HepG2 (cell line): ENCODE results near the gene CLDN22. TPM values are rescaled to one million over a fixed set of nuclear protein-coding genes. Genes with fewer than 3 reads are reported as not detected.

Experiments
- ATAC-seq: fragments of 200-7000 bp; cut with Tn5 transposase; 3 replicates; pipeline ENCODE4 v1.9.1; 2020; ENCODE audit warnings: mild to moderate bottlenecking, moderate library complexity
- BruUV-seq: library from RNA; stranded (reverse); fragments of 400-500 nt; replicated peaks from 2 replicates; lab custom pipeline; 2021; lab: Mats Ljungman, UMichigan
- CTCF ChIA-PET: fragments of 300-600 bp; formaldehyde crosslinking; extraction: SDS; loops from one replicate; lab custom pipeline; 2021; ENCODE audit warnings: low total read pairs, inconsistent platforms, low intra/inter-chr PET ratio; lab: Yijun Ruan, JAX
- POLR2A ChIA-PET: fragments of 350-600 bp; sonication (Branson Sonifier 250); formaldehyde crosslinking; loops from one replicate; lab custom pipeline; 2020; ENCODE audit warnings: antibody characterized with exemption, inconsistent platforms; lab: Yijun Ruan, JAX
- DNase-seq: peaks from one replicate; pipeline ENCODE4 v3.0.0-alpha.2; 2015; ENCODE audit warnings: low spot score
- FAIRE-seq: peaks from 3 replicates; lab custom pipeline; 2011; peaks lifted over from hg19 to GRCh38; lab: Jason Lieb, UNC
- H2AFZ ChIP-seq: one replicate; pipeline ENCODE4 v1.6.1; 2011; ENCODE audit warnings: low read length, inconsistent platforms
- H3K27ac ChIP-seq: fragments of 300-600 bp; 3 replicates; pipeline ENCODE4 v1.8.0; 2011; ENCODE audit warnings: mixed run types, mild to moderate bottlenecking, mixed read lengths, low read length, inconsistent platforms; ENCODE audit not compliant: insufficient read depth; ENCODE audit errors: extremely low read length
- H3K27me3 ChIP-seq, 2 experiments: fragments of 200-600 bp in 1 of 2; 2 replicates in 1 of 2; 3 replicates in 1 of 2; pipeline versions ENCODE4 v1.6.0 to v1.8.0; 2011; ENCODE audit warnings: low read length in 2 of 2, mild to moderate bottlenecking in 2 of 2, moderate library complexity in 2 of 2, inconsistent platforms in 1 of 2; ENCODE audit not compliant: insufficient read depth in 2 of 2, control insufficient read depth in 1 of 2
- H3K36me3 ChIP-seq, 2 experiments: fragments of 200-600 bp in 1 of 2; replicated peaks in 1 of 2; 2 replicates in 1 of 2; 3 replicates in 1 of 2; pipeline versions ENCODE4 v1.5.1 to v1.8.0; 2011; ENCODE audit warnings: low read length in 2 of 2, inconsistent platforms in 1 of 2; ENCODE audit not compliant: insufficient read depth in 2 of 2, control insufficient read depth in 1 of 2
- H3K4me1 ChIP-seq: 2 replicates; pipeline ENCODE4 v1.5.1; 2012; ENCODE audit warnings: low read length, inconsistent platforms; ENCODE audit not compliant: insufficient read depth
- H3K4me2 ChIP-seq: 2 replicates; pipeline ENCODE4 v1.6.0; 2011; ENCODE audit warnings: low read depth, low read length, inconsistent platforms
- H3K4me3 ChIP-seq, 3 experiments: fragments of 200-600 bp in 1 of 3; sonication (generic), shearing (Covaris generic) in 1 of 3; replicated peaks in 1 of 3; 2 replicates each; pipeline ENCODE4 v1.5.1; 2011 to 2016; ENCODE audit warnings: low read length in 3 of 3, inconsistent platforms in 2 of 3, low read depth in 2 of 3, mild to moderate bottlenecking in 2 of 3, control low read depth in 1 of 3, mixed read lengths in 1 of 3; ENCODE audit not compliant: insufficient read depth in 1 of 3
- H3K79me2 ChIP-seq: one replicate; pipeline ENCODE4 v1.6.1; 2011; ENCODE audit warnings: low read length, inconsistent platforms; ENCODE audit not compliant: insufficient read depth
- H3K9ac ChIP-seq: 2 replicates; pipeline ENCODE4 v1.6.0; 2011; ENCODE audit warnings: mild to moderate bottlenecking, low read depth, low read length, inconsistent platforms; ENCODE audit not compliant: insufficient read depth
- H3K9me3 ChIP-seq: 2 replicates; pipeline ENCODE4 v1.5.1; 2012; ENCODE audit warnings: mild to moderate bottlenecking, low read length
- H4K20me1 ChIP-seq: 2 replicates; pipeline ENCODE4 v1.6.0; 2011; ENCODE audit warnings: inconsistent platforms, mild to moderate bottlenecking, low read length, moderate library complexity; ENCODE audit not compliant: insufficient read depth
- CERS6 ChIP-seq: sonication (generic); formaldehyde crosslinking; IDR thresholded peaks from 2 replicates; pipeline ENCODE4 v1.5.0; 2020; ENCODE audit warnings: missing genetic modification reagents
- FOSL1 ChIP-seq: sonication (generic); formaldehyde crosslinking; IDR thresholded peaks from 2 replicates; pipeline ENCODE4 v1.9.0; 2021; ENCODE audit warnings: missing genetic modification reagents, borderline replicate concordance
- FOXC1 ChIP-seq: sonication (generic); formaldehyde crosslinking; IDR thresholded peaks from 2 replicates; pipeline ENCODE4 v1.8.0; 2022; ENCODE audit warnings: mild to moderate bottlenecking, missing genetic modification reagents, borderline replicate concordance
- KLF16 ChIP-seq, 2 experiments: sonication (generic) in 1 of 2; formaldehyde crosslinking in 1 of 2; IDR thresholded peaks; 2 replicates each; pipeline versions ENCODE4 v1.6.1 to v1.8.0; 2016 to 2023; ENCODE audit warnings: missing genetic modification reagents in 2 of 2, missing compliant biosample characterization in 1 of 2
- RFXAP ChIP-seq: sonication (generic); formaldehyde crosslinking; IDR thresholded peaks from 2 replicates; pipeline ENCODE4 v1.4.0; 2020; ENCODE audit warnings: missing genetic modification reagents, borderline replicate concordance
- ZNF577 ChIP-seq: sonication (generic); formaldehyde crosslinking; IDR thresholded peaks from 2 replicates; pipeline ENCODE4 v1.4.0; 2020; ENCODE audit warnings: mild to moderate bottlenecking, low read depth, missing genetic modification reagents, borderline replicate concordance
- ZNF747 ChIP-seq: sonication (generic); formaldehyde crosslinking; IDR thresholded peaks from 2 replicates; pipeline ENCODE4 v1.8.1; 2023; ENCODE audit warnings: missing genetic modification reagents, mild to moderate bottlenecking, borderline replicate concordance
- ZNF792 ChIP-seq: IDR thresholded peaks from 2 replicates; pipeline ENCODE4 v1.6.1; 2016
- ZNF839 ChIP-seq: sonication (generic); formaldehyde crosslinking; IDR thresholded peaks from 2 replicates; pipeline ENCODE4 v1.4.0; 2020; ENCODE audit warnings: missing genetic modification reagents, mild to moderate bottlenecking, borderline replicate concordance
- ZZZ3 ChIP-seq: sonication (generic); formaldehyde crosslinking; IDR thresholded peaks from 2 replicates; pipeline ENCODE4 v1.4.0; 2020; ENCODE audit warnings: missing genetic modification reagents, mild to moderate bottlenecking, borderline replicate concordance
- WGBS: methylation state at CpG from one replicate; pipeline ENCODE4 v1.1.6; 2017; ENCODE audit warnings: low lambda C conversion rate; 5-methylcytosine and 5-hydroxymethylcytosine counted together
- in situ Hi-C: cut with HindIII; loops from 2 replicates; pipeline ENCODE4 v1.10.0; 2017; ENCODE audit warnings: low pct_unique_long_range_greater_than_20kb; ENCODE audit not compliant: extremely low pct_ligation_motif_present
- intact Hi-C: fragments of 100-400 bp; cut with micrococcal nuclease; formaldehyde crosslinking; loops from one replicate; pipeline ENCODE4 v1.10.0; 2022; ENCODE audit not compliant: unreplicated experiment
- polyA plus RNA-seq, 8 experiments: library from polyadenylated mRNA; depleted of rRNA in 3 of 8; stranded (reverse) in 7 of 8; unstranded in 1 of 8; fragments of >200 nt; fragmentation: Illumina TruSeq in 4 of 8; extraction: Trizol in 4 of 8; gene quantifications; 2 replicates each; pipeline versions ENCODE4 v1.2.1 to v1.2.3, GENCODE V29; 2011 to 2016; ENCODE audit warnings: low read depth in 4 of 8, missing spikeins in 1 of 8, mixed read lengths in 1 of 8; ENCODE audit not compliant: insufficient read depth in 1 of 8
- total RNA-seq, 5 experiments: library from RNA; depleted of rRNA; stranded (reverse); fragments of >200 nt; fragmentation: Illumina TruSeq; extraction: Trizol; gene quantifications; 2 replicates each; pipeline ENCODE4 v1.2.3, GENCODE V29; 2016; ENCODE audit warnings: low read depth in 1 of 5
- TF ChIP-seq, protein P1 (sequence below): sonication (generic); formaldehyde crosslinking; IDR thresholded peaks from 2 replicates; pipeline ENCODE4 v1.4.0; 2020; ENCODE audit warnings: missing genetic modification reagents, borderline replicate concordance
- TF ChIP-seq, protein P2 (sequence below): sonication (generic); formaldehyde crosslinking; IDR thresholded peaks from 2 replicates; pipeline ENCODE4 v1.4.0; 2020; ENCODE audit warnings: missing genetic modification reagents

Gene CLDN22
- total and polyA plus RNA-seq, 2 of the 13 experiments (the other 11 are each of a cell fraction or from before 2014, with no cell fraction given), result 0.07 TPM; not detected in 1

DNA sequence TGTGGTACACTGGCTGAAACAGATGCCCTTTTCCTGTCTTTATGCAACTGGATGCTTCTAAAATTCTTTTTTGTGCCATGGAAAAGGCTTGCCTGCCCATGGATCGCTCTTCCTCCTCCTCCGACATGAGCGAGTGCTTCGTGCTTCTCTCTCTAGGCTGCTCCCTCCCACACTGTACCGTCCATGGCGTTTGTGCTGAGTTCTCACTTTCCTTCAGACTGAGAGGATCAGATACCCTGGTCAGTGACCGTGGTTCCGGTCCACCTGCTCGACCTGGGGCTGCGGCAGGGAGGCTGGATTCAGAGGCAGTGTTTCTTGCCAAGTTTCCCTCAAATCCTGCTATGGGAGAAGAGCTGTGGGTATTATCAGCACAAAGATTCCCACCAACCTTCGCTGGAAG is 12.4 kb upstream of the CLDN22 start:
- H3K36me3 ChIP-seq, result no peaks in the 10 kb centered on the region
- H3K79me2 ChIP-seq, result no peaks in the 10 kb centered on the region
- H3K4me1 ChIP-seq, result peaks cover 40% of the 10 kb centered on the region
- in situ Hi-C loops, result no loop called here
- no peak for ATAC-seq
- no peak overlapping the region for H3K4me2 ChIP-seq
- H3K4me3 ChIP-seq, result no peak overlapping the region
- DNase-seq, result no peak
- no peak for FAIRE-seq
- CTCF ChIA-PET, result no interaction called here
- H3K9ac ChIP-seq, result no peak overlapping the region
- H3K9me3 ChIP-seq, result no peaks in the 10 kb centered on the region
- H3K27me3 ChIP-seq, result no peaks in the 10 kb centered on the region
- no peaks in the 10 kb centered on the region for H4K20me1 ChIP-seq
- TF ChIP-seq, protein P1, sequence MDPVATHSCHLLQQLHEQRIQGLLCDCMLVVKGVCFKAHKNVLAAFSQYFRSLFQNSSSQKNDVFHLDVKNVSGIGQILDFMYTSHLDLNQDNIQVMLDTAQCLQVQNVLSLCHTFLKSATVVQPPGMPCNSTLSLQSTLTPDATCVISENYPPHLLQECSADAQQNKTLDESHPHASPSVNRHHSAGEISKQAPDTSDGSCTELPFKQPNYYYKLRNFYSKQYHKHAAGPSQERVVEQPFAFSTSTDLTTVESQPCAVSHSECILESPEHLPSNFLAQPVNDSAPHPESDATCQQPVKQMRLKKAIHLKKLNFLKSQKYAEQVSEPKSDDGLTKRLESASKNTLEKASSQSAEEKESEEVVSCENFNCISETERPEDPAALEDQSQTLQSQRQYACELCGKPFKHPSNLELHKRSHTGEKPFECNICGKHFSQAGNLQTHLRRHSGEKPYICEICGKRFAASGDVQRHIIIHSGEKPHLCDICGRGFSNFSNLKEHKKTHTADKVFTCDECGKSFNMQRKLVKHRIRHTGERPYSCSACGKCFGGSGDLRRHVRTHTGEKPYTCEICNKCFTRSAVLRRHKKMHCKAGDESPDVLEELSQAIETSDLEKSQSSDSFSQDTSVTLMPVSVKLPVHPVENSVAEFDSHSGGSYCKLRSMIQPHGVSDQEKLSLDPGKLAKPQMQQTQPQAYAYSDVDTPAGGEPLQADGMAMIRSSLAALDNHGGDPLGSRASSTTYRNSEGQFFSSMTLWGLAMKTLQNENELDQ, result no peak
- TF ChIP-seq ZNF839 (CRISPR knock-in tag), result no peak
- no peak for TF ChIP-seq RFXAP (CRISPR knock-in tag)
- TF ChIP-seq ZNF577 (CRISPR knock-in tag), result no peak
- TF ChIP-seq, protein P2, sequence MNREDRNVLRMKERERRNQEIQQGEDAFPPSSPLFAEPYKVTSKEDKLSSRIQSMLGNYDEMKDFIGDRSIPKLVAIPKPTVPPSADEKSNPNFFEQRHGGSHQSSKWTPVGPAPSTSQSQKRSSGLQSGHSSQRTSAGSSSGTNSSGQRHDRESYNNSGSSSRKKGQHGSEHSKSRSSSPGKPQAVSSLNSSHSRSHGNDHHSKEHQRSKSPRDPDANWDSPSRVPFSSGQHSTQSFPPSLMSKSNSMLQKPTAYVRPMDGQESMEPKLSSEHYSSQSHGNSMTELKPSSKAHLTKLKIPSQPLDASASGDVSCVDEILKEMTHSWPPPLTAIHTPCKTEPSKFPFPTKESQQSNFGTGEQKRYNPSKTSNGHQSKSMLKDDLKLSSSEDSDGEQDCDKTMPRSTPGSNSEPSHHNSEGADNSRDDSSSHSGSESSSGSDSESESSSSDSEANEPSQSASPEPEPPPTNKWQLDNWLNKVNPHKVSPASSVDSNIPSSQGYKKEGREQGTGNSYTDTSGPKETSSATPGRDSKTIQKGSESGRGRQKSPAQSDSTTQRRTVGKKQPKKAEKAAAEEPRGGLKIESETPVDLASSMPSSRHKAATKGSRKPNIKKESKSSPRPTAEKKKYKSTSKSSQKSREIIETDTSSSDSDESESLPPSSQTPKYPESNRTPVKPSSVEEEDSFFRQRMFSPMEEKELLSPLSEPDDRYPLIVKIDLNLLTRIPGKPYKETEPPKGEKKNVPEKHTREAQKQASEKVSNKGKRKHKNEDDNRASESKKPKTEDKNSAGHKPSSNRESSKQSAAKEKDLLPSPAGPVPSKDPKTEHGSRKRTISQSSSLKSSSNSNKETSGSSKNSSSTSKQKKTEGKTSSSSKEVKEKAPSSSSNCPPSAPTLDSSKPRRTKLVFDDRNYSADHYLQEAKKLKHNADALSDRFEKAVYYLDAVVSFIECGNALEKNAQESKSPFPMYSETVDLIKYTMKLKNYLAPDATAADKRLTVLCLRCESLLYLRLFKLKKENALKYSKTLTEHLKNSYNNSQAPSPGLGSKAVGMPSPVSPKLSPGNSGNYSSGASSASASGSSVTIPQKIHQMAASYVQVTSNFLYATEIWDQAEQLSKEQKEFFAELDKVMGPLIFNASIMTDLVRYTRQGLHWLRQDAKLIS (CRISPR knock-in tag), result no peak
- TF ChIP-seq ZNF747 (CRISPR knock-in tag), result no peak
- no peak for TF ChIP-seq ZZZ3 (CRISPR knock-in tag)
- no peak for TF ChIP-seq ZNF792
- no peak for TF ChIP-seq FOSL1 (CRISPR knock-in tag)
- TF ChIP-seq FOXC1, result no peak
- no peak for TF ChIP-seq CERS6 (CRISPR knock-in tag)
- no peak for TF ChIP-seq KLF16 (CRISPR knock-in tag; IDR thresholded peaks at IDR 0.05)
- TF ChIP-seq, all 625 proteins: peak for 0
- intact Hi-C loops, result no loop called here
- no peak overlapping the region for H2AFZ ChIP-seq
- no peak overlapping the region for H3K27ac ChIP-seq
- BruUV-seq, result no TSS peak
- POLR2A ChIA-PET, result no interaction called here
- WGBS, result 58% methylated on average over 11 of the region's 11 CpGs
